Activated naive CD8-positive, alpha-beta T cell treated with anti-CD3 and anti-CD28 coated beads, Interleukin-2, amount 50 U/mL, for 24 hours (primary cell): ENCODE data around the gene CYP4A22.

ENCODE experiments used
- ATAC-seq: fragments of 150-1000 bp; cut with Tn5 transposase; one replicate; pipeline ENCODE4 v1.10.0; 2021
- DNase-seq: peaks from one replicate; pipeline ENCODE4 v3.0.0; 2021
- H3K27ac Mint-ChIP-seq: one replicate; pipeline ENCODE4 v1.8.0; 2021; ENCODE audit warnings: mild to moderate bottlenecking, mixed read lengths
- H3K27me3 Mint-ChIP-seq: one replicate; pipeline ENCODE4 v1.8.0; 2021; ENCODE audit warnings: mixed read lengths
- H3K36me3 Mint-ChIP-seq: one replicate; pipeline ENCODE4 v1.8.0; 2021; ENCODE audit warnings: low read depth, mixed read lengths
- H3K4me1 Mint-ChIP-seq: one replicate; pipeline ENCODE4 v1.8.0; 2021; ENCODE audit warnings: mixed read lengths
- H3K4me3 Mint-ChIP-seq: one replicate; pipeline ENCODE4 v1.8.0; 2021; ENCODE audit warnings: mild to moderate bottlenecking, moderate library complexity, mixed read lengths
- H3K9me3 Mint-ChIP-seq: one replicate; pipeline ENCODE4 v1.8.0; 2021; ENCODE audit warnings: mixed read lengths

Gene CYP4A22

GRCh38 chr1:47175227-47175934 is 38.1 kb downstream of the CYP4A22 start:
- Mint-ChIP-seq H3K9me3 (no peaks in the 10 kb centered on the region), H3K27ac (no peak overlapping the region), H3K27me3 (peaks cover 44% of the 10 kb centered on the region), H3K4me1 (peaks cover 6% of the 10 kb centered on the region), H3K4me3 (no peak overlapping the region), H3K36me3 (no peaks in the 10 kb centered on the region)
- DNase-seq, result peak; percentile 49
- ATAC-seq, result peak; percentile 20

DNA sequence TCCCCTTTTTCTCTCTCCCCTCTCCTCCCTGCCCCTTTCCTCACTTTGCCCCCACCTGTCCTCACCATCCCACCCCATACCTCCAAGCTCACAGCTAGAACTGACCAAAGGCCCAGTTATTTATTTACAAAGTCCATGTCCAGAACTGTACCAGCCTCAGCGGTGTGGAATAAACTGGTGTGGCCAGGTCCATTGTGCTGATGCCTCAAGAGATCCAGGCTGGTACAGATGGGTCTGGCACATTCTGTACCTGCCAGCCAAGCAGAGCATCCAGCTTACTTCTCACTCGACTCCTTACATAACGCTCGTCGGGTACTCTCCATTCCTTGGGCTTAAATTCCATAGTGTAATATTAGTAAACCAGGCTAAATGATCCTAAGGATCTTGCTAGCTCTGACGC is 40.8 kb downstream of the CYP4A22 start:
- no peak overlapping the region for H3K4me3 Mint-ChIP-seq
- no peaks in the 10 kb centered on the region for H3K9me3 Mint-ChIP-seq
- ATAC-seq (no peak), DNase-seq (no peak)
- peaks cover 56% of the 10 kb centered on the region for H3K27me3 Mint-ChIP-seq
- H3K27ac Mint-ChIP-seq, result no peak overlapping the region
- H3K4me1 Mint-ChIP-seq, result peaks cover 6% of the 10 kb centered on the region
- H3K36me3 Mint-ChIP-seq, result no peaks in the 10 kb centered on the region

DNA sequence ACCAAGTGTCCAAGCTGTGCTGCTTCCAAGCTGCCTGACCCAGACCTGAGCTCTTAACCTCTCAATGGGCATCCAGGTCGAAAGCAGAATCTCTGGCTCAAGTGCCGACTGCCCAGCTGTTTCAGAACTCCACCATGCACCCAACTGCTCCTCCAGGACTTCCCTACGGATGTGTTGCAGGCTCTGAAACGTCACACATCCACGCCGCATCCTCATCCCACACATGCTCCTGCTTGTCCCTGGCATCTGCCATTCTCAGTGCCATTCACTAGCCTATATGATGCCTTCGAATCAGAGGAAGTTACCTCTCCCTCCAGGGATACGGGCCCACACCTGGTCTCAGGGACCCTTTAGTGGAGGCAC is 41.4 kb downstream of the CYP4A22 start:
- no peak for DNase-seq
- no peak for ATAC-seq
- no peak overlapping the region for H3K27ac Mint-ChIP-seq
- no peak overlapping the region for H3K4me3 Mint-ChIP-seq
- no peaks in the 10 kb centered on the region for H3K36me3 Mint-ChIP-seq
- H3K9me3 Mint-ChIP-seq, result no peaks in the 10 kb centered on the region
- peaks cover 54% of the 10 kb centered on the region for H3K27me3 Mint-ChIP-seq
- H3K4me1 Mint-ChIP-seq, result peaks cover 6% of the 10 kb centered on the region

DNA sequence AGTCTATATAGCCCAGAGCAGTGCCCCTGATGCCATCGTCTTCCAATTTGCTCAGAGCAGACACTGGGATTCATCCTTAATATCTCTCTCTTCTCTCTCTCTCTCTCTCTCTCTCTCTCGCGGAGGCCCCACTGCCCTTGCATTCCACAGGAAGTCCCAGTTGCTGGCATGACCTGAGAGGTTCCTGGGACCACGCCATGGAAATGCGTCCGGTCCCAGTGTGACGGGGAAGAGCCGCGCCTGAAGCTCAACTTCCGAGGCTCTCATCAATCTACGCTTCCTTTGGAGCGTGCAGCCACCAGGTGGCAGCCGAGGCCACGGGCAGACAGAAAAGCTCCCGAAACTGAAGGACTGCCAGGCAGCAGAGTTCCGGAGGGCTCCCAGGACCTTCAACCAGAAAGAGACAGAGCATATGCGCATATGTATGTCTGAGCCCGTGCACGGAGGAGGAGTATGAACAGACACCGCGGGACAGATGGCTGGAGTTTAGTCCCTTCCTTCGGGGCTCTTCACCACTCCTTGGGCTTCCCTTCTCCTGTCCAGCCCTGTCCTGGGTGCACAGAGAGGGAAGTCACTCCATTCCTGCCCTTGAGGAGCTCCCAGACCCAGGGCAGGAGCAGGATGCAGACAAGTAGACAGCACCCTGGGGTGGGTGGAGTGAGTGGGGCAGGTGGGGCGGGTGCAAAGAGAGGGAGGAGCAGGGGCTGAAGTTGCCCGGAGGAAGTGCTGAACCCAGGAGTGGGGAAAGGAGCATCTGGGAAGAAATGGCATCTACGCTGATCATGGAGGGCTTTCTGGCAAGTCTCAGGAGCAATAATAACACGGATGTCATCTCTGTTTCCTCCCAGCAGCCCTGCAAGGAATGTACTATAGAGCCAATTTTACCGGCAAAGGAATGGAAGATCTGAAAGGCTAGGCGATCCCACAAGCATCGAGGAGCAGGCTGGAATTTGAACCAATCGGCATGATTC is 42.1 kb downstream of the CYP4A22 start:
- peak; percentile 77 for ATAC-seq
- H3K9me3 Mint-ChIP-seq, result no peaks in the 10 kb centered on the region
- peak; percentile 86 for DNase-seq
- peak overlapping the region; percentile 40 for H3K27ac Mint-ChIP-seq
- peak overlapping the region; percentile 69 for H3K4me3 Mint-ChIP-seq
- no peaks in the 10 kb centered on the region for H3K36me3 Mint-ChIP-seq
- H3K27me3 Mint-ChIP-seq, result peaks cover 51% of the 10 kb centered on the region
- H3K4me1 Mint-ChIP-seq, result peaks cover 6% of the 10 kb centered on the region

DNA sequence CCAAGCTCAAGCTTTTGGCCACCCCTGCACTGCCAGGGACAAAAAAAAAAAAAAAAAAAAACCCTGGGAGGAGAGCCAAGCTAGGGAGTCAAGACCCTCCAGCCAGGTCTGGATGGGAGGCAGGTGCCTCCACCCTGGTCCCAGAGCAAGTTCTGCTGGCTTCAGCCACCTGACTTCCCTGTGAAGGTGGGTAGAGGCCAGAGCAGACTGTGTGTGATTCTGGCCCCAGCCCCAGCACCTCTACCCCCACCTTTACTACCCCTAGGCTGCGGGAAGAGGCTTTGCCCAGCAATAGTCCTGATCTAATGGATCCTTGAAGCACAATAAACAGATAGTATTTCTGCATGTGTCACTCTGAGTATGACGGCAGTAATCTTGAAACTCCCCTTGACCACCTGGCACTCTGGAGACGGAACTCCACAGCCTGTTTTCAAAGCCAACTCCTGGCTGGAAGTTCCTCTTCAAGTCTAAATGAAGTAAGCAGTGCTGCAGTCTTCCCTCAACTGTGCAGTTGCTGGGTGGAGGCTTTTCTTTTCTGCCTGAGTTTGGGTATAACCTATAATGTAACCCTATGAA is 42.8 kb downstream of the CYP4A22 start:
- H3K9me3 Mint-ChIP-seq, result no peaks in the 10 kb centered on the region
- no peak for DNase-seq

GRCh38 chr1:47180603-47181094 is 43.4 kb downstream of the CYP4A22 start:
- Mint-ChIP-seq H3K27ac (no peak overlapping the region), H3K9me3 (no peaks in the 10 kb centered on the region), H3K36me3 (no peaks in the 10 kb centered on the region), H3K4me1 (peaks cover 6% of the 10 kb centered on the region), H3K4me3 (no peak overlapping the region), H3K27me3 (peaks cover 44% of the 10 kb centered on the region)
- DNase-seq (no peak), ATAC-seq (no peak)

More for the DNA sequence above, 42.8 kb downstream of the CYP4A22 start:
- ATAC-seq, result no peak
- no peaks in the 10 kb centered on the region for H3K36me3 Mint-ChIP-seq
- H3K4me1 Mint-ChIP-seq, result peaks cover 6% of the 10 kb centered on the region
- peaks cover 46% of the 10 kb centered on the region for H3K27me3 Mint-ChIP-seq
- no peak overlapping the region for H3K27ac Mint-ChIP-seq
- no peak overlapping the region for H3K4me3 Mint-ChIP-seq

DNA sequence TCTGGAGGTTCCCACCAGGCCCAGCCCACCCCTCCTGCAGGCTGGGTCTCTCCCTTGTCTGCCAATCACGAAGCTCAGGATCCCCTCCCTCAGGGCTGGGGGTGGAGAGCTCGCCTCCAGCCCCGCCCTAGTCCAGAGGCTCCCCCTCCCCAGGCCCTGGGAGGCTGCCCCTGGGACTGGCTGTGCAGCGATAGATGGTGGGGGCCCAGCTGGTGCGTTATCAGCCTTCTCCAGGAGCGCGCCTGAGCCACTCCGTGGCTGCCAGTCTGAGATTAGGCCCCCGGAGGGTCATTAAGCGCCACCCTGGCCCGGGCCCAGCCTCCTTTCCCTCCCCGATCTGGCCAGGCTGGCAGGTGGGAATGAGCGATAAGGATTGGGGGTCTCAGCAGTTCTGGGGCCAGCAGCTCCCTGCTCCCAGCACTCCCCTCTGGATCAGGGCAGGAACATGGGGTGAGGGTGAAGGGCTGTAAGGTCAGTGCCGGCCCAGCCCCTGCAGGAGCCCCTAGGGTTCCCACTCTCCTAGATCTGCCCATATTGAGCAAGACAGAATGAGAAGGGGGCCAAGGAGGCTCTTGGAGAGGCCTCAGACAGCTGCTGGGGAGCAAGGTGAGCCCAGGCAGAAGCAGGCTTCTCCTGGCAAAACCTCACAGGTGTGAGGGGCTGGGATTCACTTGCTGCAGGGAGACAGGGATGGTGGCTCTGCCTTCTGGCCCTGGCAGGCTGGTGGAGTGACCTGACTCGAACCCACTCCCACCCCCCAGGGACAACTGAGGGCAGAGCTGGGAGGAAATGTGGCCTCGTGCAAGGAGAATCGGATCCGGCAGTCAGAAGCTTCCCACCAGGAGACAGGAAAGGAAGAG is 44.1 kb downstream of the CYP4A22 start:
- ATAC-seq (no peak), DNase-seq (no peak)
- H3K4me3 Mint-ChIP-seq, result no peak overlapping the region
- H3K36me3 Mint-ChIP-seq, result no peaks in the 10 kb centered on the region
- H3K27ac Mint-ChIP-seq, result no peak overlapping the region
- H3K27me3 Mint-ChIP-seq, result peaks cover 37% of the 10 kb centered on the region
- peaks cover 6% of the 10 kb centered on the region for H3K4me1 Mint-ChIP-seq
- H3K9me3 Mint-ChIP-seq, result no peaks in the 10 kb centered on the region

- Mint-ChIP-seq H3K4me3 (no peak overlapping the region), H3K4me1 (peaks cover 6% of the 10 kb centered on the region), H3K27me3 (peaks cover 36% of the 10 kb centered on the region), H3K36me3 (no peaks in the 10 kb centered on the region), H3K27ac (no peak overlapping the region), H3K9me3 (no peaks in the 10 kb centered on the region)
- ATAC-seq (no peak), DNase-seq (no peak)
These were observed 44.9 kb downstream of the CYP4A22 start for GRCh38 chr1:47181955-47182675.

DNA sequence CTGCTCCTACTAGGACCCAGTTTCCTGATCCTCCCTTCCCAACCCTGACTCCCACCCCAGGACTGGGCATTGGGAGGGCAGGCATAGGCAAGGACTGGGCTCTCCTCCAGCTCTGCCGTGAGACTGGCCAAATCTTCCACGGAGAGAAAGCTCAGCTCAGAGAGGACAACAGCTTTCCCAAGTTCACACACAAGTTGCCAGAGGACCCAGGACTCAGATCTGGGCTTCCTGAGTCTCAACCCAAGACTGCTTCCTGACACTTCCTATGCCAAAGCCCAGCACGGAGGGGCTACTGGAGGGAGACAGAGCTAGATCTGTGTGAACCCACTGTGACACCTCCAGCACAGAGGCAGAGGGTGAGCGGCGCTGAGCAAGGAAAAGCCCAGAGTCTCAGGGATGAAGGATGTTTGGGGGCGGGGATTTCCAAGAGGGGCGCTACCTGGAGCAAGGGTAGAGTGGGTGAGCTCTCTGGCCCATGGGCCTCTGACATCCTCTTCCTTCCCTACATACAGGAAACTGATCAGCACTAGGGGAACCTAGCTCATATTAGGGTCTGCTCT is 45.5 kb downstream of the CYP4A22 start:
- ATAC-seq, result no peak
- no peak overlapping the region for H3K4me3 Mint-ChIP-seq
- DNase-seq, result no peak
- no peak overlapping the region for H3K27ac Mint-ChIP-seq
- no peaks in the 10 kb centered on the region for H3K9me3 Mint-ChIP-seq
- H3K27me3 Mint-ChIP-seq, result peaks cover 33% of the 10 kb centered on the region
- H3K36me3 Mint-ChIP-seq, result no peaks in the 10 kb centered on the region
- peaks cover 6% of the 10 kb centered on the region for H3K4me1 Mint-ChIP-seq

DNA sequence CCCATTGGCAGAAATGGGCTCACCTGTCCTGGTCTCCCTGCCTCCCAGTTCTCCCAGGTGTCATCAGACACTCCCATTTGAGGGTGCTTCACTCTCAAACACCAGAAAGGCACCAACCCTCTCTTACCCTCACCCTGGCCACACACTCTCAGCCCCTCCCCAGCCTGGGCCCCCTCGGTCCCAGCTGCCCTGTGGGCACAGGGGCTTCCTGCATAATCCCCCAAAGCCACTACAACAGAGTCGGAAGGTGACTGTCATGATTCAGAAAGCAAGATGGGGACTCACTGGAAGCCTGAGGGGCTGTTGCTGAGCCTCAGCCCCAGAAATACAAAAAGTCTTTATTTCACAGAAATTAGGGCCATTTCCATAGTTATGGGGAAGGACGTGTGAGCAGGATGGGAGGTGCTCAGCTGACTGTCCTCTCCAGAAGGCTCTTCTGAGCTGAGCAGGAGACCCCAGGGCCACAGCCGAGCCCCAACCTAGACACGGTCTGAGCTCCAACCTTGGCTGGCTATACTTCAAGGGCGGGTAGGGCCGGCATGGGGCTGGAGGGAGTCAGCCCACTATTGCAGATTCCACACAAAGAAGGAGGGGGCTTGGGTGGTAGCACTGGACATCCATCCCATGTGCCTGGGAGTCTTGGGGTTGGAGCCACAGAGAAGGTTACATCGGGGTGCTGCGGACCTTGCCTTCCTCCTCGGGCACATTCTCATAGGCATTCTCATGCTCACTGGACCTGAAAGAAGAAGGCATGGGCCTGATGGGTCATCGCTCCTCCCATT is 46.3 kb downstream of the CYP4A22 start:
- peaks cover 31% of the 10 kb centered on the region for H3K27me3 Mint-ChIP-seq
- no peaks in the 10 kb centered on the region for H3K9me3 Mint-ChIP-seq
- ATAC-seq, result no peak
- no peak overlapping the region for H3K27ac Mint-ChIP-seq
- peaks cover 6% of the 10 kb centered on the region for H3K4me1 Mint-ChIP-seq
- H3K36me3 Mint-ChIP-seq, result no peaks in the 10 kb centered on the region
- DNase-seq, result no peak
- no peak overlapping the region for H3K4me3 Mint-ChIP-seq

DNA sequence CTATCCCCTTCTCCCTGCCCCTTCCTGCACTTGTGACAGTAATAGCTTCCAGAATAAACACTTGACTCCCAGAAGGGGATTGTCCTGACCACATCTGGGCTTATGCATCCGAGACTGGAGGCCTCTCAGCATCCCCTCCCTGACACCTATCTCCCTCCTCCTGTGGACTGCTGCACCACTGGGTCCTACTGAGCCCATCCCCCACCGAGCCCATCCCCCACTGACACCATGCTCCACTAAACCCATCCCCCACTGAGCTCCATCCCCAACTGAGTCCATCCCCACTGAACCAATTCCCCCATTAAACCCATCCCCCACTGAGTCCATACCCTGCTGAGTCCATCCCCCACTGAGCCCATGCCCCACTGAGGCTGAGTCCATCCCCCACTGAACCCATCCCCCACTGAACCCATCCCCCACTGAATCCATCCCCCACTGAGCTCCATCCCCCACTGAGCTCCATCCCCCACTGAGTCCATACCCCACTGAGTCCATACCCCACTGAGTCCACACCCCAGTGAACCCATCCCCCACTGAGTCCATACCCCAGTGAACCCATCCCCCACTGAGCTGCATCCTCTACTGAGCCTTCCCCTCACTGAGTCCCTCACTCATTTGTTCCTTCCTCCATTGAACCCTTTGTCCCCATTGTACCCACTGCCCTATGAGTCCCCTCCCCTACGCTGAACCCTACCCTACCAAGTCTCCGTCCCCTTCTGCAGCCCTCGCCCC is 47.0 kb downstream of the CYP4A22 start:
- peaks cover 2% of the 10 kb centered on the region for H3K4me1 Mint-ChIP-seq
- no peaks in the 10 kb centered on the region for H3K36me3 Mint-ChIP-seq
- H3K27ac Mint-ChIP-seq, result no peak overlapping the region
- H3K27me3 Mint-ChIP-seq, result peaks cover 26% of the 10 kb centered on the region
- H3K4me3 Mint-ChIP-seq, result no peak overlapping the region
- ATAC-seq (no peak), DNase-seq (no peak)
- H3K9me3 Mint-ChIP-seq, result no peaks in the 10 kb centered on the region
